K562 (cell line): ENCODE measurements around the gene TULP3. TPM values are rescaled to one million over a fixed set of nuclear protein-coding genes. Genes with fewer than 3 reads are reported as not detected.

Experiments used
- ATAC-seq: fragments of 200-7000 bp; cut with Tn5 transposase; 3 replicates; pipeline ENCODE4 v1.9.1; 2020; ENCODE audit warnings: moderate library complexity
- BruUV-seq: library from RNA; stranded (reverse); fragments of 400-500 nt; replicated peaks from 2 replicates; lab custom pipeline; 2021; lab: Mats Ljungman, UMichigan
- CTCF ChIA-PET: fragments of 300-600 bp; formaldehyde crosslinking; extraction: SDS; loops from one replicate; lab custom pipeline; 2021; ENCODE audit warnings: low intra/inter-chr PET ratio; lab: Yijun Ruan, JAX
- POLR2A ChIA-PET: fragments of 300-600, 350-650 bp; sonication (Branson Sonifier 250); formaldehyde crosslinking; extraction: SDS; loops from one replicate; lab custom pipeline; 2021; ENCODE audit warnings: antibody characterized with exemption, inconsistent platforms; lab: Yijun Ruan, JAX
- DNase-seq, 4 experiments: peaks; one replicate each; pipeline versions ENCODE4 v3.0.0 to v3.0.0-alpha.2; 2011 to 2018; ENCODE audit warnings: low spot score in 3 of 4, mixed read lengths in 3 of 4; ENCODE audit errors: extremely low read depth in 1 of 4
- FAIRE-seq: peaks from 2 replicates; lab custom pipeline; 2011; peaks lifted over from hg19 to GRCh38; lab: Jason Lieb, UNC
- H2AFZ ChIP-seq: 2 replicates; pipeline ENCODE4 v1.6.0; 2011; ENCODE audit warnings: low read depth, low read length, control low read depth, inconsistent platforms
- H3K27ac ChIP-seq: fragments of 200-600 bp; 3 replicates; pipeline ENCODE4 v1.8.0; 2011; ENCODE audit warnings: low read depth, mild to moderate bottlenecking, control low read depth, inconsistent platforms, low read length, moderate library complexity, mixed read lengths; ENCODE audit errors: extremely low read depth
- H3K27me3 ChIP-seq, 2 experiments: fragments of 300-600 bp in 1 of 2; 2 replicates in 1 of 2; 3 replicates in 1 of 2; pipeline versions ENCODE4 v1.6.0 to v1.8.0; 2011; ENCODE audit warnings: inconsistent platforms in 2 of 2, low read length in 2 of 2, mild to moderate bottlenecking in 1 of 2, mixed read lengths in 1 of 2, moderate library complexity in 1 of 2; ENCODE audit not compliant: control insufficient read depth in 2 of 2, insufficient read depth in 2 of 2
- H3K36me3 ChIP-seq: fragments of 300-600 bp; 3 replicates; pipeline ENCODE4 v1.8.0; 2011; ENCODE audit warnings: mild to moderate bottlenecking, low read length, inconsistent platforms; ENCODE audit not compliant: control insufficient read depth, insufficient read depth
- H3K4me1 ChIP-seq, 2 experiments: fragments of 200-600 bp in 1 of 2; replicated peaks in 1 of 2; 2 replicates in 1 of 2; 3 replicates in 1 of 2; pipeline versions ENCODE4 v1.5.1 to v1.8.0; 2011; ENCODE audit warnings: inconsistent platforms in 2 of 2, low read length in 2 of 2, mild to moderate bottlenecking in 1 of 2, mixed read lengths in 1 of 2, moderate library complexity in 1 of 2; ENCODE audit not compliant: control insufficient read depth in 2 of 2, insufficient read depth in 2 of 2
- H3K4me2 ChIP-seq: 2 replicates; pipeline ENCODE4 v1.6.1; 2011; ENCODE audit warnings: low read length, control low read depth, inconsistent platforms, mixed read lengths; ENCODE audit not compliant: insufficient read depth
- H3K4me3 ChIP-seq: fragments of 200-600 bp; sonication (generic), shearing (Covaris generic); 2 replicates; pipeline ENCODE4 v1.5.1; 2016; ENCODE audit warnings: control low read depth, inconsistent platforms
- H3K79me2 ChIP-seq: fragments of 200-600 bp; 3 replicates; pipeline ENCODE4 v1.8.0; 2011; ENCODE audit warnings: low read length, inconsistent platforms; ENCODE audit not compliant: control insufficient read depth, insufficient read depth
- H3K9ac ChIP-seq, 2 experiments: 2 replicates each; pipeline versions ENCODE4 v1.6.0 to v1.6.1; 2011; ENCODE audit warnings: low read depth in 2 of 2, low read length in 2 of 2, control low read depth in 1 of 2, inconsistent platforms in 1 of 2, mild to moderate bottlenecking in 1 of 2, mixed read lengths in 1 of 2; ENCODE audit not compliant: insufficient read depth in 1 of 2
- H3K9me1 ChIP-seq: one replicate; pipeline ENCODE4 v1.6.0; 2011; ENCODE audit warnings: inconsistent platforms, mild to moderate bottlenecking, low read length, moderate library complexity; ENCODE audit not compliant: control insufficient read depth, insufficient read depth
- H3K9me3 ChIP-seq: replicated peaks from 2 replicates; pipeline ENCODE4 v1.5.1; 2011; ENCODE audit warnings: low read depth, low read length, inconsistent platforms; ENCODE audit not compliant: control insufficient read depth, insufficient read depth
- H4K20me1 ChIP-seq: replicated peaks from 2 replicates; pipeline ENCODE4 v1.6.1; 2011; ENCODE audit warnings: low read length, inconsistent platforms, mixed read lengths; ENCODE audit not compliant: control insufficient read depth, insufficient read depth
- HDAC1 ChIP-seq, 2 experiments: fragments of 450-650 bp; IDR thresholded peaks; 2 replicates each; pipeline ENCODE4 v1.6.1; 2016 to 2017; ENCODE audit warnings: inconsistent platforms in 1 of 2, mild to moderate bottlenecking in 1 of 2, moderate library complexity in 1 of 2
- NBN ChIP-seq: fragments of 450-650 bp; IDR thresholded peaks from 2 replicates; pipeline ENCODE4 v1.6.1; 2016; ENCODE audit warnings: low read depth, mild to moderate bottlenecking
- SIN3A ChIP-seq, 2 experiments: fragments of 150-350 bp in 1 of 2; IDR thresholded peaks; 2 replicates each; pipeline ENCODE4 v1.6.1; 2011 to 2016; ENCODE audit warnings: borderline replicate concordance in 2 of 2, low read depth in 2 of 2, low read length in 2 of 2, mild to moderate bottlenecking in 2 of 2, moderate library complexity in 2 of 2; ENCODE audit not compliant: control insufficient read depth in 1 of 2
- TCF7L2 ChIP-seq: fragments of 150-350 bp; IDR thresholded peaks from 2 replicates; pipeline ENCODE4 v1.6.1; 2016; ENCODE audit warnings: low read depth, mild to moderate bottlenecking, low read length, moderate library complexity
- whole genome bisulfite sequencing: fragments of 100-300 bp; shearing (Covaris generic); methylation state at CpG from one replicate; pipeline ENCODE4 v1.1.6; 2016; ENCODE audit warnings: low coverage, mixed read lengths; ENCODE audit not compliant: insufficient coverage; ENCODE audit errors: missing lambda C conversion rate; 5-methylcytosine and 5-hydroxymethylcytosine counted together
- in situ Hi-C: fragments of 300-500 bp; cut with MboI; formaldehyde crosslinking; loops from 4 replicates; pipeline ENCODE4 v1.15.0; 2018; ENCODE audit warnings: inconsistent platforms, mixed read lengths
- intact Hi-C: fragments of 100-400 bp; cut with micrococcal nuclease; formaldehyde crosslinking; loops from 2 replicates; pipeline ENCODE4 v1.14.2; 2022
- polyA plus RNA-seq, 8 experiments: library from polyadenylated mRNA; depleted of rRNA in 4 of 8; stranded (reverse) in 5 of 8; unstranded in 3 of 8; fragments of >200 nt; fragmentation: Nextera tagmentation in 2 of 8; fragmentation: Illumina TruSeq in 1 of 8; extraction: Ambion mirVana in 2 of 8; extraction: Trizol in 1 of 8; gene quantifications; 2 replicates each; pipeline versions ENCODE4 v1.2.1 to v1.2.3, GENCODE V29; 2011 to 2014; ENCODE audit warnings: inconsistent platforms in 1 of 8, missing spikeins in 1 of 8
- total RNA-seq, 7 experiments: library from RNA; depleted of rRNA in 6 of 7; stranded (reverse); fragments of >200 nt in 6 of 7; fragmentation: Illumina TruSeq in 2 of 7; extraction: Trizol in 2 of 7; gene quantifications; 2 replicates each; pipeline versions ENCODE4 v1.2.1 to v1.2.3, GENCODE V29; 2011 to 2021; ENCODE audit warnings: low replicate concordance in 1 of 7
- TF ChIP-seq, protein P1 (sequence below): fragments of 450-650 bp; IDR thresholded peaks from 2 replicates; pipeline ENCODE4 v1.6.1; 2016
- TF ChIP-seq, protein P2 (sequence below), 2 experiments: IDR thresholded peaks; 2 replicates each; pipeline ENCODE4 v1.6.1; 2011; ENCODE audit warnings: borderline replicate concordance in 1 of 2, control low read depth in 1 of 2, low read depth in 1 of 2, low read length in 1 of 2, mild to moderate bottlenecking in 1 of 2, mixed read lengths in 1 of 2, moderate library complexity in 1 of 2; ENCODE audit not compliant: insufficient read depth in 1 of 2, insufficient read length in 1 of 2, poor library complexity in 1 of 2, severe bottlenecking in 1 of 2; ENCODE audit errors: extremely low read depth in 1 of 2

TULP3 gene
- total and polyA plus RNA-seq, 9 of the 15 experiments (the other 6 are each of a cell fraction or from before 2014, with no cell fraction given), result 3.6 to 13.3 (median 7.3) TPM

DNA sequence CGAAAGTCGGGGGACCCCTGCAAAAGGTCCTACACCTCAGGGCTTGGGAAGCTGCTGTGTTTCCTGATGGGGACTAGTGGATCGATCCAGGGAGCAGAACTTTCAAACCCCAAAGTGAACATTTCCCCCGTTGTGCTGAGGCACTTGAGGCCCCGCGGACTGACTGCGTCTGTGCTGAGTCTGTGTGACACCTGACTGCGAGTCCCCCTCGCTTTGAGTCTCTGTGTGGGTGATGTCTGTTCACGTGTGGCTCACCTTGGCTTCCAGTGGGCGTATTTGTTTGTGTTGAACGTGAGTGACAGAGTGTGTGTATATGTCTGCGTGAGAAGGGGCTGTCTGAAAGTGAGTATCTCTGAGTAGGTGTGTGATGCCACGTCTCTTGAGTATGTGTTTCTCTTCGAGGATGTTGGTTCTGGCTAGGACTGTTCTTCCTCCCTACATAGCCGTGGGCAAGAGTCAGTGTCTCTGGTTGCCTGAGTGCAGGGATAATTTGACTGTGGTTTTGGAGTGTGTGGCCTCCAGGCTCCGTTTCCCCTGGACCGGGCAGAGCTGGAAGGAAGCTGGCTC is 69.8 kb downstream of the TULP3 start:
- Histone ChIP-seq H3K4me1 (peaks cover 25 to 39% of the 10 kb centered on the region in 2 experiments; a peak in 4 of 5 replicates), H4K20me1 (no peaks in the 10 kb centered on the region; the same call in 1 of the 2 replicates), H3K4me3 (peak overlapping the region; percentile 65), H3K9me1 (peaks cover 3% of the 10 kb centered on the region), H3K9ac (peak overlapping the region; percentile 67 to 91), H3K9me3 (no peaks in the 10 kb centered on the region), H2AFZ (peak overlapping the region; percentile 84), H3K79me2 (peaks cover 48% of the 10 kb centered on the region), H3K27me3 (no peaks in the 10 kb centered on the region), H3K36me3 (peaks cover 3% of the 10 kb centered on the region; the same call in 2 of the 3 replicates), H3K27ac (peak overlapping the region; percentile 78), H3K4me2 (peak overlapping the region; percentile 90)
- DNase-seq, result peak in 2 of 4 experiments; percentile 16 to 35
- 2% methylated on average over 15 of the region's 18 CpGs for WGBS
- CTCF ChIA-PET, result no interaction called here
- peak; percentile 32 for ATAC-seq
- intact Hi-C loops, result loop anchor here (5.0 kb wide), 1 partner anchor 37 kb away; no protein-coding TSS in a partner anchor
- POLR2A ChIA-PET, result interaction anchor here (0.6 to 1.0 kb wide), 2 partner anchors 69 to 637 kb away, joined by 3 read pairs; no protein-coding TSS in a partner anchor
- no peak for FAIRE-seq
- in situ Hi-C loops, result no loop called here
- 0 out of 4 replicates have a peak, but pooled peaks of 1 of the 2 experiments have one; percentile 14 for TF ChIP-seq HDAC1 (IDR thresholded peaks at IDR 0.05)
- TF ChIP-seq, protein P1, sequence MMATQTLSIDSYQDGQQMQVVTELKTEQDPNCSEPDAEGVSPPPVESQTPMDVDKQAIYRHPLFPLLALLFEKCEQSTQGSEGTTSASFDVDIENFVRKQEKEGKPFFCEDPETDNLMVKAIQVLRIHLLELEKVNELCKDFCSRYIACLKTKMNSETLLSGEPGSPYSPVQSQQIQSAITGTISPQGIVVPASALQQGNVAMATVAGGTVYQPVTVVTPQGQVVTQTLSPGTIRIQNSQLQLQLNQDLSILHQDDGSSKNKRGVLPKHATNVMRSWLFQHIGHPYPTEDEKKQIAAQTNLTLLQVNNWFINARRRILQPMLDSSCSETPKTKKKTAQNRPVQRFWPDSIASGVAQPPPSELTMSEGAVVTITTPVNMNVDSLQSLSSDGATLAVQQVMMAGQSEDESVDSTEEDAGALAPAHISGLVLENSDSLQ, result peak; percentile 40; the same call in 1 of the 2 replicates
- TF ChIP-seq TCF7L2, result no peak
- TF ChIP-seq NBN, result no peak
- 0 out of 4 replicates have a peak, but pooled peaks of 1 of the 2 experiments have one; percentile 2 for TF ChIP-seq SIN3A (IDR thresholded peaks at IDR 0.05; ENCODE audit: borderline replicate concordance in 2 of 2, control insufficient read depth in 1 of 2, low read depth in 2 of 2, low read length in 2 of 2)
- TF ChIP-seq, protein P2, sequence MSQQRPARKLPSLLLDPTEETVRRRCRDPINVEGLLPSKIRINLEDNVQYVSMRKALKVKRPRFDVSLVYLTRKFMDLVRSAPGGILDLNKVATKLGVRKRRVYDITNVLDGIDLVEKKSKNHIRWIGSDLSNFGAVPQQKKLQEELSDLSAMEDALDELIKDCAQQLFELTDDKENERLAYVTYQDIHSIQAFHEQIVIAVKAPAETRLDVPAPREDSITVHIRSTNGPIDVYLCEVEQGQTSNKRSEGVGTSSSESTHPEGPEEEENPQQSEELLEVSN (IDR thresholded peaks at IDR 0.05; ENCODE audit: borderline replicate concordance in 1 of 2, extremely low read depth in 1 of 2, insufficient read depth in 1 of 2, insufficient read length in 1 of 2, low read depth in 1 of 2, low read length in 1 of 2, poor library complexity in 1 of 2, severe bottlenecking in 1 of 2), result peak in 1 of 2 experiments; percentile 23
- BruUV-seq, result TSS peak; percentile 67
